Suprapubic skin (tissue), 4 donors: ENCODE data around the gene ELMOD1. TPM values are rescaled to one million over a fixed set of nuclear protein-coding genes. Genes with fewer than 3 reads are reported as not detected.

Experiments
- DNase-seq, 2 donors: peaks; one replicate each; pipeline ENCODE4 v3.0.0-alpha.2; 2019; ENCODE audit warnings: low spot score in 2 of 2
- H3K27ac ChIP-seq: fragments of 200-600 bp; sonication (generic); one replicate; pipeline ENCODE4 v1.5.1; 2019
- H3K27me3 ChIP-seq: fragments of 200-600 bp; sonication (generic); one replicate; pipeline ENCODE4 v1.5.1; 2019
- H3K36me3 ChIP-seq: fragments of 200-600 bp; sonication (generic); one replicate; pipeline ENCODE4 v1.5.1; 2019
- H3K4me1 ChIP-seq: fragments of 200-600 bp; sonication (generic); one replicate; pipeline ENCODE4 v1.5.1; 2019
- H3K4me3 ChIP-seq: fragments of 200-600 bp; sonication (generic); one replicate; pipeline ENCODE4 v1.5.1; 2019; ENCODE audit warnings: mild to moderate bottlenecking
- H3K9me3 ChIP-seq: fragments of 200-600 bp; sonication (generic); one replicate; pipeline ENCODE4 v1.5.1; 2019
- EP300 ChIP-seq: sonication (generic); formaldehyde crosslinking; IDR thresholded peaks from one replicate; pipeline ENCODE4 v1.6.1; 2017; ENCODE audit warnings: antibody characterized with exemption
- POLR2A ChIP-seq, 2 donors: fragments of 450-650 bp; IDR thresholded peaks; one replicate each; pipeline ENCODE4 v1.6.1; 2017; ENCODE audit warnings: antibody characterized with exemption in 2 of 2, mild to moderate bottlenecking in 2 of 2, moderate library complexity in 2 of 2
- POLR2AphosphoS5 ChIP-seq, 3 donors: sonication (generic); formaldehyde crosslinking; IDR thresholded peaks; one replicate each; pipeline ENCODE4 v1.6.1; 2017; ENCODE audit warnings: antibody characterized with exemption in 3 of 3
- WGBS: methylation state at CpG from one replicate; pipeline ENCODE4 v1.1.5; 2018; 5-methylcytosine and 5-hydroxymethylcytosine counted together
- total RNA-seq, 4 donors: library from RNA; depleted of rRNA; stranded (reverse); fragments of >200 nt; gene quantifications; one replicate each; pipeline ENCODE4 v1.1.0, GENCODE V29; 2016
- TF ChIP-seq, protein P1 (sequence below), 2 donors: fragments of 200-600 bp in 1 of 2; fragments of 450-650 bp in 1 of 2; sonication (generic) in 1 of 2; IDR thresholded peaks; one replicate each; pipeline ENCODE4 v1.5.1; 2016 to 2019; ENCODE audit warnings: antibody characterized with exemption in 2 of 2, mild to moderate bottlenecking in 1 of 2, moderate library complexity in 1 of 2

The ELMOD1 gene
- total RNA-seq, 4 donors from 2014 or later = 14.6 to 66.0 (median 41.3) TPM

GRCh38 chr11:107550304-107550703 is 40.6 kb upstream of the ELMOD1 start:
- no peaks in the 10 kb centered on the region for H3K9me3 ChIP-seq
- H3K4me1 ChIP-seq = peaks cover 4% of the 10 kb centered on the region
- WGBS = 86% methylated on average over 4 of the region's 4 CpGs
- TF ChIP-seq POLR2AphosphoS5 (IDR thresholded peaks at IDR 0.05) (no peak), POLR2A (IDR thresholded peaks at IDR 0.05) (no peak)
- TF ChIP-seq, protein P1, sequence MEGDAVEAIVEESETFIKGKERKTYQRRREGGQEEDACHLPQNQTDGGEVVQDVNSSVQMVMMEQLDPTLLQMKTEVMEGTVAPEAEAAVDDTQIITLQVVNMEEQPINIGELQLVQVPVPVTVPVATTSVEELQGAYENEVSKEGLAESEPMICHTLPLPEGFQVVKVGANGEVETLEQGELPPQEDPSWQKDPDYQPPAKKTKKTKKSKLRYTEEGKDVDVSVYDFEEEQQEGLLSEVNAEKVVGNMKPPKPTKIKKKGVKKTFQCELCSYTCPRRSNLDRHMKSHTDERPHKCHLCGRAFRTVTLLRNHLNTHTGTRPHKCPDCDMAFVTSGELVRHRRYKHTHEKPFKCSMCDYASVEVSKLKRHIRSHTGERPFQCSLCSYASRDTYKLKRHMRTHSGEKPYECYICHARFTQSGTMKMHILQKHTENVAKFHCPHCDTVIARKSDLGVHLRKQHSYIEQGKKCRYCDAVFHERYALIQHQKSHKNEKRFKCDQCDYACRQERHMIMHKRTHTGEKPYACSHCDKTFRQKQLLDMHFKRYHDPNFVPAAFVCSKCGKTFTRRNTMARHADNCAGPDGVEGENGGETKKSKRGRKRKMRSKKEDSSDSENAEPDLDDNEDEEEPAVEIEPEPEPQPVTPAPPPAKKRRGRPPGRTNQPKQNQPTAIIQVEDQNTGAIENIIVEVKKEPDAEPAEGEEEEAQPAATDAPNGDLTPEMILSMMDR (IDR thresholded peaks at IDR 0.05) = no peak
- no peak overlapping the region for H3K4me3 ChIP-seq
- H3K27me3 ChIP-seq = no peaks in the 10 kb centered on the region
- no peak for DNase-seq
- peaks cover 45% of the 10 kb centered on the region for H3K36me3 ChIP-seq
- no peak overlapping the region for H3K27ac ChIP-seq

DNA sequence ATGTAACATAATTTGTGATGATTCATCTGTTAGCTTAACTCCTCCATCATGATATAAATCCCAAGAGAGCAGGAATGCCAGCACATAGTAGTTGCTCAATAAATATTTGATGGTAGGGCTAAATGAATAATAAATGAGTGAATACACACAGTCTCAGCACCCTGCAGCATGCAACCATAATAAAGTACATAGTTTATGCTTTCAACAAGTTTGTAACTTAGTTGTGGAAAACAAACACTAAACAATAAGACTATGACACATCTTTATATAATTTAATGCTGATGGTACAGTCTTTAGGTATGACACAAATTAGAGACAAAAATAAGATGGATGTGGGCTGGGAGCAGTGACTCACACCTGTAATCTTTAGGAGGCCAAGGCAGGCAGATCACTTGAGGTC is 29.3 kb upstream of the ELMOD1 start:
- DNase-seq = no peak
- Histone ChIP-seq H3K36me3 (peaks cover 11% of the 10 kb centered on the region), H3K27me3 (no peaks in the 10 kb centered on the region), H3K4me3 (no peak overlapping the region), H3K9me3 (no peaks in the 10 kb centered on the region), H3K4me1 (peaks cover 34% of the 10 kb centered on the region), H3K27ac (no peak overlapping the region)
- TF ChIP-seq, protein P1 (IDR thresholded peaks at IDR 0.05) = no peak
- no peak for TF ChIP-seq POLR2AphosphoS5 (IDR thresholded peaks at IDR 0.05)
- TF ChIP-seq POLR2A (IDR thresholded peaks at IDR 0.05) = no peak
- TF ChIP-seq EP300 = no peak

DNA sequence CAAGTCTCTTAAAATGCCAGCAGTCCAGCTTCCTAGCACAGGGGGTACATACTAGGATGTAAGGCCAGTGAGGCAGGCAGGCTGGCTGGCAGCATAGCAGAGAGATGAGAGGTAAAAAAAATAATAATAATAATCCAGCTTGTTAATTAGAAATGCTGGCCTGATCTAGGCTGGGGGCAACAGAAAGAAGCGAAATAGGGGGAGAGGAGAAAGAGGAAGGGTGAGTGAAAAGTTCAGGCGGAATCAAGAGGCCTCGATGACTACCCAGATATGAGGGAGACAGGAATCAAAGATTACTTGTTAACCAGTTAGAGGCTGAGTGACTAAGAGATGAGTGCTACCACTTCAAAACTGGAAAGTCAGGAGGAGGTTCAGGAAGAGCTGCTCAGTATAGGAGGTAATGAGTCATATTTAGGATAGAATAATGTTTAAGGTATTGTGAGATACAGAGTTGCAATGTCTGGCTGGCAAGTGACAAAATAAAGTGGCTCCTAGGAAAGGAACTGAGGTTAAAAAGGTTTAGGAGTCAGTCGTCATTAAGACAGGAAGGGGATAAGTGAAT is 28.2 kb upstream of the ELMOD1 start:
- no peaks in the 10 kb centered on the region for H3K9me3 ChIP-seq
- no peaks in the 10 kb centered on the region for H3K27me3 ChIP-seq
- peaks cover 11% of the 10 kb centered on the region for H3K36me3 ChIP-seq
- H3K27ac ChIP-seq = peak overlapping the region; percentile 42
- no peak overlapping the region for H3K4me3 ChIP-seq
- TF ChIP-seq POLR2AphosphoS5 (IDR thresholded peaks at IDR 0.05) = no peak
- TF ChIP-seq EP300 = no peak
- TF ChIP-seq POLR2A (IDR thresholded peaks at IDR 0.05) = no peak
- TF ChIP-seq, protein P1 (IDR thresholded peaks at IDR 0.05) = no peak
- 42% methylated on average over 4 of the region's 4 CpGs for WGBS
- DNase-seq = no peak
- H3K4me1 ChIP-seq = peaks cover 34% of the 10 kb centered on the region

DNA sequence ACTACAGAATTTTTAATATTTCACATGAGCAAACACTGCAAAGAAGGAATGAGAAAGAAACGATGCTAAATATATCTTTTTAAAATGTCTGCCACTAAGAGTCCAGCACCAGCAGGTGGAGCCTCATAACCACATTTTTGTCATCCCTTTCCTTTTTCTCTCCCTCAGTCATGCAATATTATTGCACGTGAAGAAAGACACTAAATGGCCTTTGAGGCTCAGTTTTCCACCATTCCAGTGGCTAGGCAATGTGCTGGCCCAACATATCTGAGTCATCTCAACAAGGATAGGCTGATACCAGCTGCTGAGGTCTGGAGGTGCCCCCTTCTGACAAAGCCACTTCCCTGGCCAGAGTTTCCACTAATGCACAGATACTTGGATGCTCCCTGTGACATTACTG is 27.2 kb upstream of the ELMOD1 start:
- H3K36me3 ChIP-seq = peaks cover 10% of the 10 kb centered on the region
- 5% methylated on average over 2 of the region's 2 CpGs for WGBS
- peaks cover 34% of the 10 kb centered on the region for H3K4me1 ChIP-seq
- DNase-seq = no peak
- H3K9me3 ChIP-seq = no peaks in the 10 kb centered on the region
- no peaks in the 10 kb centered on the region for H3K27me3 ChIP-seq
- TF ChIP-seq, protein P1 (IDR thresholded peaks at IDR 0.05) = peak; percentile 11 to 54
- no peak for TF ChIP-seq POLR2AphosphoS5 (IDR thresholded peaks at IDR 0.05)
- no peak overlapping the region for H3K27ac ChIP-seq
- no peak overlapping the region for H3K4me3 ChIP-seq

DNA sequence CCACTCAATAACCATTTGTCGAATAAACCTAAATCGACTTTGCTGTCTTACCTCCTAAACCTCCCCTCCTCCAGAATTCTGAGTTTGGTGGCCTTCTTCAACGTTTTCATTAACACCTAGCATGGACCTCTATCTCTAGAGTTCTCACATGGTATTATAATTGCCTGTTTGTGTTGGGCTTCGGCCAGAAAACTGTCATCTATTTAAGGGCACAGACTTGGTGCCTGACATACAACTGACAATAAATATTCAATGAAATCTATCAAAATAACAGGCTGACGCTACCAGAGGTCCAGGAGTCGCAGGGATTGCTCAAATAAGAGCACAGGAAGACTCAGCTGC is 26.1 kb upstream of the ELMOD1 start:
- H3K4me1 ChIP-seq = peaks cover 34% of the 10 kb centered on the region
- 16% methylated on average over 6 of the region's 6 CpGs for WGBS
- H3K4me3 ChIP-seq = peak overlapping the region; percentile 79
- no peaks in the 10 kb centered on the region for H3K27me3 ChIP-seq
- peak overlapping the region; percentile 82 for H3K27ac ChIP-seq
- H3K9me3 ChIP-seq = no peaks in the 10 kb centered on the region
- no peaks in the 10 kb centered on the region for H3K36me3 ChIP-seq
- TF ChIP-seq, protein P1 (IDR thresholded peaks at IDR 0.05) = no peak
- TF ChIP-seq POLR2A (IDR thresholded peaks at IDR 0.05) (no peak), POLR2AphosphoS5 (IDR thresholded peaks at IDR 0.05) (no peak), EP300 (no peak)
- no peak for DNase-seq
